ENCODE results near the gene FAM25G. TPM values are rescaled to one million over a fixed set of nuclear protein-coding genes. Genes with fewer than 3 reads are reported as not detected.
"Not testable (repeated sequence)": the region's sequence is repeated elsewhere in the genome, so short reads cannot be mapped to it uniquely, and the experiment has no call there.

Gene FAM25G
- total RNA-seq (not detected), polyA plus RNA-seq (not detected)

DNA sequence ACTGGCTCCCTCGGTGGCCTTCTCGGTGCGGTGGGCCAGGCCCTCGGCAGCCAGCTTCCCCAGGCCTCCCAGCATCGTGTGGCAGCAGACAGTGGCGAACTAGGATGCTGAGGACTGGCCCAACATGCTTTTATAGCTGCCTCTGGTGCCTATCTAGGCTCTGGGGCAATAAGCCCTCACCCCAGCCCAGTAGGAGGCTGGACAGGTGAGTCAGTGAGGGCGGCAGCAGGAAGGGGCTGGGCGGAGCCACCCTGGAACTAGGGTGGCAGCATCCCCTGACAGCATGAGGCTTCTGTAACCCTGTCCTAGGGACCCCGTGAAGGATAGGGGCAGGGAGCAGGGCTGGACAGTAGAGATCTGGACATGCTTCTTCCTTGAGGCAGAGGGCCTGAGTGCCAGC is at the start of gene FAM25G:
TSS of gene FAM25G (minus strand) at position 101 of the 400 bp plus-strand sequence. CDS start at position 75, 26 bp downstream.
- POLR2A ChIA-PET (ENCODE audit: partially characterized antibody); intact Hi-C loops (cut with micrococcal nuclease); DNase-seq; H3K4me3 ChIP-seq (ENCODE audit: low read length in 2 of 2); H3K27me3 Mint-ChIP-seq; H3K9me3 Mint-ChIP-seq; H3K27ac Mint-ChIP-seq; H3K27me3 ChIP-seq (ENCODE audit: insufficient read depth, low read length); H3K27ac ChIP-seq (ENCODE audit: low read depth, low read length); CTCF ChIA-PET (ENCODE audit: partially characterized antibody); H3K4me3 Mint-ChIP-seq; H3K36me3 ChIP-seq (ENCODE audit: insufficient read depth, low read length); H3K4me1 ChIP-seq (ENCODE audit: insufficient read depth, low read length); H3K9me3 ChIP-seq (ENCODE audit: control insufficient read depth in 1 of 2, low read length in 2 of 2); H3K36me3 Mint-ChIP-seq; H3K4me1 Mint-ChIP-seq: not testable (repeated sequence)

DNA sequence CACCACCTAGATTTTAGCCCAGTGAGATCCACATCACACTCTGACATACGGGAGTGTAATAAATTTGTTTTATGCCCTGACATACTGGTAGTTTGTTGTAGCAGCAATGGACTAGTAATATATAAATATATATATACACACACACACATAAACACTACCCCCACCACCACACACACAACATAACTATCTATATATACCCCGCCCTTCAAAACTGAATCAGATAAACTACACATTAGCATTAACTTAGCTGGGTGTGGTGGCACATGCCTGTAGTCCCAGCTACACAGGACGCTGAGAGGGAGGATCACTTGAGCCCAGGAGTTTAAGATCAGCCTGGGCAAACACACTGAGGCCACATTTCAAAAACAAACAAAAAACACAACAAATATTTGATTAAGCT is 44.9 kb upstream of the FAM25G start:
- POLR2A ChIA-PET (ENCODE audit: partially characterized antibody); CTCF ChIA-PET (ENCODE audit: partially characterized antibody); H3K9me3 ChIP-seq (ENCODE audit: control insufficient read depth in 1 of 2, low read length in 2 of 2); intact Hi-C loops (cut with micrococcal nuclease); H3K4me1 Mint-ChIP-seq; H3K36me3 ChIP-seq (ENCODE audit: insufficient read depth, low read length); H3K36me3 Mint-ChIP-seq; H3K27ac ChIP-seq (ENCODE audit: low read depth, low read length); H3K27me3 ChIP-seq (ENCODE audit: insufficient read depth, low read length); H3K27me3 Mint-ChIP-seq; DNase-seq; H3K4me1 ChIP-seq (ENCODE audit: insufficient read depth, low read length); H3K27ac Mint-ChIP-seq; H3K4me3 ChIP-seq (ENCODE audit: low read length in 2 of 2); H3K9me3 Mint-ChIP-seq; H3K4me3 Mint-ChIP-seq: not testable (repeated sequence)

- H3K27me3 Mint-ChIP-seq; H3K4me3 ChIP-seq (ENCODE audit: low read length in 2 of 2); H3K27ac ChIP-seq (ENCODE audit: low read depth, low read length); H3K9me3 Mint-ChIP-seq; CTCF ChIA-PET (ENCODE audit: partially characterized antibody); H3K27me3 ChIP-seq (ENCODE audit: insufficient read depth, low read length); intact Hi-C loops (cut with micrococcal nuclease); H3K4me3 Mint-ChIP-seq; DNase-seq; H3K27ac Mint-ChIP-seq; H3K36me3 Mint-ChIP-seq; H3K4me1 ChIP-seq (ENCODE audit: insufficient read depth, low read length); H3K4me1 Mint-ChIP-seq; H3K9me3 ChIP-seq (ENCODE audit: control insufficient read depth in 1 of 2, low read length in 2 of 2); H3K36me3 ChIP-seq (ENCODE audit: insufficient read depth, low read length); POLR2A ChIA-PET (ENCODE audit: partially characterized antibody): not testable (repeated sequence)
Observed at GRCh38 chr10:47523475-47523874, 32.0 kb upstream of the FAM25G start, which contains the start of gene AGAP9. Gene AGAP9, minus strand, starts transcription at chr10:47523638. Its CDS starts 112 bp downstream, at chr10:47523526.

DNA sequence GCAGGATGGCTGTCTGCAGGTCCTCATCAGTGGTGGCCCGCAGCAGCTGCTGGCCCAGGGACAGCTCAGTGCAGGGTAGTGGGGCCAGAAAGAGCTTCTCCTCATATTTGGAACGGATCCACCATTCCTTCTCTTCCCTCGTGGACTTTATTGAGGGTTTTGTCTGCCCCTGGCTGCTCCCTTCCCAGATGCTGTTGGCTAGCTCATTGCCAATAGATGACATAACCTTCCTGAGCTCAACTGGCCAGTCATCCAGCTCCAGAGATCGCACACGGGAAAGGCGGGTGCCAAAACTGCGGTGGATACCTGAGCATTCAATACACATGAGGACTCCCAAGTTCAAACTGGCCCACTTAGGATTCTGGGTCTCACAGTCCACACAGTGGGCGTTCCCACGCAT is 10.8 kb upstream of the FAM25G start:
- H3K27me3 Mint-ChIP-seq; H3K27ac Mint-ChIP-seq; H3K9me3 Mint-ChIP-seq; H3K4me1 Mint-ChIP-seq; H3K27ac ChIP-seq (ENCODE audit: low read depth, low read length); H3K4me3 Mint-ChIP-seq; H3K4me1 ChIP-seq (ENCODE audit: insufficient read depth, low read length); H3K27me3 ChIP-seq (ENCODE audit: insufficient read depth, low read length); H3K36me3 ChIP-seq (ENCODE audit: insufficient read depth, low read length); DNase-seq; H3K9me3 ChIP-seq (ENCODE audit: control insufficient read depth in 1 of 2, low read length in 2 of 2); POLR2A ChIA-PET (ENCODE audit: partially characterized antibody); intact Hi-C loops (cut with micrococcal nuclease); H3K36me3 Mint-ChIP-seq; CTCF ChIA-PET (ENCODE audit: partially characterized antibody); H3K4me3 ChIP-seq (ENCODE audit: low read length in 2 of 2): not testable (repeated sequence)

- H3K4me1 ChIP-seq (ENCODE audit: insufficient read depth, low read length); intact Hi-C loops (cut with micrococcal nuclease); DNase-seq; H3K36me3 ChIP-seq (ENCODE audit: insufficient read depth, low read length); H3K27me3 Mint-ChIP-seq; H3K9me3 ChIP-seq (ENCODE audit: control insufficient read depth in 1 of 2, low read length in 2 of 2); H3K36me3 Mint-ChIP-seq; H3K4me1 Mint-ChIP-seq; H3K27ac ChIP-seq (ENCODE audit: low read depth, low read length); CTCF ChIA-PET (ENCODE audit: partially characterized antibody); H3K27me3 ChIP-seq (ENCODE audit: insufficient read depth, low read length); H3K9me3 Mint-ChIP-seq; H3K4me3 ChIP-seq (ENCODE audit: low read length in 2 of 2); POLR2A ChIA-PET (ENCODE audit: partially characterized antibody); H3K4me3 Mint-ChIP-seq; H3K27ac Mint-ChIP-seq: not testable (repeated sequence)
Observed at GRCh38 chr10:47494226-47494625, 2.7 kb upstream of the FAM25G start.

DNA sequence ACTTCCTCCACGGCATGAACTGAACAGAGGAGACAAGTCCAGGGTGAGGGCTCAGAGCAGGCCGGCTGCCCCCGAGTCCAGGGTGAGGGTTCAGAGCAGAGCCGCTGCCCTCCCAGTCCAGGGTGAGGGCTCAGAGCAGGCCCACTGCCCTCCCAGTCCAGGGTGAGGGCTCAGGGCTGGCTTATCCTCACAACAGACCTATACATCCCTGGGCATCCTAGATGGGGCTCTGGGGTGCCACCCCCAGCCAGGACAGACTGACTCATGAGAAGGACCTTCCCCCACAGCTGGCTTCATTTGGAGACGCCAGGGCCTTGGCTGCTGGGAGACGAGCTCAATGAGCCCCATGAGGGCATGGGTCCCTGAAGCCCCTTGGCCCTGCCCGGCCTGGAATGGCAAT is 1.9 kb downstream of the FAM25G start:
- intact Hi-C loops (cut with micrococcal nuclease); H3K36me3 ChIP-seq (ENCODE audit: insufficient read depth, low read length); H3K4me3 ChIP-seq (ENCODE audit: low read length in 2 of 2); H3K9me3 Mint-ChIP-seq; H3K27ac ChIP-seq (ENCODE audit: low read depth, low read length); H3K27me3 Mint-ChIP-seq; H3K4me1 ChIP-seq (ENCODE audit: insufficient read depth, low read length); POLR2A ChIA-PET (ENCODE audit: partially characterized antibody); H3K36me3 Mint-ChIP-seq; H3K4me3 Mint-ChIP-seq; H3K9me3 ChIP-seq (ENCODE audit: control insufficient read depth in 1 of 2, low read length in 2 of 2); H3K27me3 ChIP-seq (ENCODE audit: insufficient read depth, low read length); H3K27ac Mint-ChIP-seq; CTCF ChIA-PET (ENCODE audit: partially characterized antibody); DNase-seq; H3K4me1 Mint-ChIP-seq: not testable (repeated sequence)

DNA sequence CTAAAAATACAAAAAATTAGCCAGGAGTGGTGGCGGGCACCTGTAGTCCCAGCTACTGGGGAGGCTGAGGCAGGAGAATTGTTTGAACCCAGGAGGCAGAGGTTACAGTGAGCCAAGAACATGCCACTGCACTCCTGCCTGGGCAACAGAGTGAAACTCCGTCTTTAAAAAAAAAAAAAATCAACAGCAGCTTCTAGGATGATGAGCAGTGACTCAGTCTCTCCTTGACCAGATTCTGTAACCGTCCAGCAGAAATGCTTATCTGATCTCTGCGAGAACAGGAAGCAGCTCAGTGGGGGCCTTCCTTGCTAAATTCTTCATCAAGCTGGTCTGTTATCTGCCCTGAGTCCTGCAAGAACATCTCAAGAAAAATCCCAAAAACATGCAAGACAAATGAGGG is 5.6 kb downstream of the FAM25G start:
- H3K4me3 Mint-ChIP-seq; H3K36me3 ChIP-seq (ENCODE audit: insufficient read depth, low read length); H3K4me1 Mint-ChIP-seq; H3K9me3 ChIP-seq (ENCODE audit: control insufficient read depth in 1 of 2, low read length in 2 of 2); CTCF ChIA-PET (ENCODE audit: partially characterized antibody); POLR2A ChIA-PET (ENCODE audit: partially characterized antibody); H3K27ac ChIP-seq (ENCODE audit: low read depth, low read length); H3K9me3 Mint-ChIP-seq; H3K27ac Mint-ChIP-seq; H3K36me3 Mint-ChIP-seq; intact Hi-C loops (cut with micrococcal nuclease); H3K4me1 ChIP-seq (ENCODE audit: insufficient read depth, low read length); DNase-seq; H3K27me3 Mint-ChIP-seq; H3K27me3 ChIP-seq (ENCODE audit: insufficient read depth, low read length); H3K4me3 ChIP-seq (ENCODE audit: low read length in 2 of 2): not testable (repeated sequence)

GRCh38 chr10:47484786-47485185 is 6.7 kb downstream of the FAM25G start:
- H3K27ac ChIP-seq (ENCODE audit: low read depth, low read length); H3K27ac Mint-ChIP-seq; H3K4me3 Mint-ChIP-seq; H3K4me3 ChIP-seq (ENCODE audit: low read length in 2 of 2); DNase-seq; POLR2A ChIA-PET (ENCODE audit: partially characterized antibody); intact Hi-C loops (cut with micrococcal nuclease); H3K36me3 Mint-ChIP-seq; H3K27me3 ChIP-seq (ENCODE audit: insufficient read depth, low read length); H3K27me3 Mint-ChIP-seq; H3K9me3 Mint-ChIP-seq; H3K4me1 Mint-ChIP-seq; H3K4me1 ChIP-seq (ENCODE audit: insufficient read depth, low read length); CTCF ChIA-PET (ENCODE audit: partially characterized antibody); H3K9me3 ChIP-seq (ENCODE audit: control insufficient read depth in 1 of 2, low read length in 2 of 2); H3K36me3 ChIP-seq (ENCODE audit: insufficient read depth, low read length): not testable (repeated sequence)
